GM13976 (cell line): Measurements from ENCODE around the gene SNAPC5.
"Not testable (repeated sequence)": the region's sequence is repeated elsewhere in the genome, so short reads cannot be mapped to it uniquely, and the experiment has no call there.

Experiments used
- DNase-seq: peaks from one replicate; pipeline ENCODE4 v3.0.0; 2012; ENCODE audit warnings: low spot score
- in situ Hi-C: fragments of 300-500 bp; cut with MboI; formaldehyde crosslinking; loops from one replicate; pipeline ENCODE4 v1.12.0; 2022; ENCODE audit warnings: low sequenced_read_pairs, mixed read lengths, inconsistent platforms; ENCODE audit not compliant: unreplicated experiment
- TF ChIP-seq, protein P1 (sequence below): IDR thresholded peaks from 2 replicates; pipeline ENCODE4 v1.5.1; 2012; ENCODE audit warnings: borderline replicate concordance, mild to moderate bottlenecking; ENCODE audit not compliant: insufficient read depth; ENCODE audit errors: extremely low read depth, missing control alignments, control extremely low read depth

Gene SNAPC5

DNA sequence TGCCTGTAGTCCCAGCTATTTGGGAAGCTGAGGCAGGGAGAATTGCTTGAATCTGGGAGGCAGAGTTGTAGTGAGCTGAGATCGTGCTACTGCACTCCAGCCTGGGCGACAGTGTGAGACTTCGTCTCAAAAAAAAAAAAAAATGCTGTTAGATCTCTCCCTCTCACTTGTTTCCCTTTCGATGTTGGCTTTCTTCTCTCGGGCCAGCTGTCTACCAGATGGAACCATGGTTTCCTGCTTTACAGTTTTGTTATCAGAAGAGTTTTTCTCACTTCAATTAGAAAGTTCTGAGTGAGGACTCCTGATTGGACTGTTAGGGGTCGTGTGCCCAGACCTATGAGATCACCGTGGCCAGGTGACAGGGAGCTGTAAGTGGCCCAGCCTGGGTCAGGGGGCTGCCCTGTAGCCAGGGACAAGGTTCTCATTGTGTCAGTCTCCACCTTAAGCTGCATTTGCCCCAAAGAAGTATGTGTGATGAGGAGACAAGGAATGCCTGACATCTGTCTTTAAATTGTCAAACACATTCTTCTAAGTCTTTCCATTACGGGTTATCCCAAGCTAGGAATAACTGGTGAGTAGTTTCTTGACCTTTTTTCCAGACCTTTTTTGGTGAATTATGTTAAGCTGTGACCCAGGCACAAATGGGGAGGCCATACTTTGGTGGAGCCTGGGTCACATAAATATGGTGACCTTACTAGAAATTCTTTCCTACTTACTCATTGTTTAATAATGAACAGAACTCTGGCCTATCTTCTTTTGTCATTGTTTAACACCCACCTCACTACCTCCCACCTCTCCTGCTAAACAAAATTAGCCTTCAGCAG lies 25.2 kb downstream of the SNAPC5 start:
- TF ChIP-seq, protein P1, sequence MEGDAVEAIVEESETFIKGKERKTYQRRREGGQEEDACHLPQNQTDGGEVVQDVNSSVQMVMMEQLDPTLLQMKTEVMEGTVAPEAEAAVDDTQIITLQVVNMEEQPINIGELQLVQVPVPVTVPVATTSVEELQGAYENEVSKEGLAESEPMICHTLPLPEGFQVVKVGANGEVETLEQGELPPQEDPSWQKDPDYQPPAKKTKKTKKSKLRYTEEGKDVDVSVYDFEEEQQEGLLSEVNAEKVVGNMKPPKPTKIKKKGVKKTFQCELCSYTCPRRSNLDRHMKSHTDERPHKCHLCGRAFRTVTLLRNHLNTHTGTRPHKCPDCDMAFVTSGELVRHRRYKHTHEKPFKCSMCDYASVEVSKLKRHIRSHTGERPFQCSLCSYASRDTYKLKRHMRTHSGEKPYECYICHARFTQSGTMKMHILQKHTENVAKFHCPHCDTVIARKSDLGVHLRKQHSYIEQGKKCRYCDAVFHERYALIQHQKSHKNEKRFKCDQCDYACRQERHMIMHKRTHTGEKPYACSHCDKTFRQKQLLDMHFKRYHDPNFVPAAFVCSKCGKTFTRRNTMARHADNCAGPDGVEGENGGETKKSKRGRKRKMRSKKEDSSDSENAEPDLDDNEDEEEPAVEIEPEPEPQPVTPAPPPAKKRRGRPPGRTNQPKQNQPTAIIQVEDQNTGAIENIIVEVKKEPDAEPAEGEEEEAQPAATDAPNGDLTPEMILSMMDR = no peak
- in situ Hi-C loops = no loop called here
- peak; percentile 80 for DNase-seq

- DNase-seq, in situ Hi-C loops: not testable (repeated sequence)
These were observed 26.7 kb downstream of the SNAPC5 start for GRCh38 chr15:66470825-66471224.

GRCh38 chr15:66467162-66468040 lies 30.2 kb downstream of the SNAPC5 start:
- in situ Hi-C loops, DNase-seq: not testable (repeated sequence)

DNA sequence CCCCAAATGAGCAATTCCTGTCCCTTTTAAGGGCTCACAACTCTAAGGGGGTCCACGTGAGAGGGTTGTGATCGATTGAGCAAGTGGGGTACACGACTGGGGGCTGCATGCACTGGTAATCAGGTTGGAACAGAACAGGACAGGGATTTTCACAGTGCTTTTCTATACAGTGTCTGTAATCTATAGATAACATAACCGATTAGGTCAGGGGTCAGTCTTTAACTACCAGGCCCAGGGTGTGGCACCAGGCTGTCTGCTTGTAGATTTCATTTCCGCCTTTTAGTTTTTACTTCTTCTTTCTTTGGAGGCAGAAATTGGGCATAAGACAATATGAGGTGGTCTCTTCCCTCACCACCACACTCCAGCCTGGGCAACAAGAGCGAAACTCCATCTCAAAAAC lies 32.3 kb downstream of the SNAPC5 start:
- in situ Hi-C loops, DNase-seq: not testable (repeated sequence)

DNA sequence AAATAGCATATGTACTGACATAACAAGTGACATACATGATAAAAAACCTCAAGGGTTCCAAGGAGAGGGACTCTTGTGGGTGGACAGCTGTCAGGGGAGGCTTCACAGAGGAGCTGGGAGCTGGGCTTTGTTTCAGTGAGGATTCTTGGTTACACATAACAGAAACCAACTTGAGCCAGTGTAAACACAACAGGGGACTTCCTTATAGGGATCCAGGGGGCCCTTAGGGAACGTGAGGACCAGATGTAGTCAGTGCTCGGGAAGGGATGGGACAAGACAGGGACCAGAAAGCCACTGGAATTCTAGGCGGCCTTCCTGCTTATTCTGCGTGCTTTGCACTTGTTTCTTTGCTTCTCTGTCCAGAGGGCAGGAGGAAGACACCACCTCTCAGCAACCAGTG lies 34.9 kb downstream of the SNAPC5 start:
- TF ChIP-seq, protein P1 = no peak
- DNase-seq = no peak
- in situ Hi-C loops = no loop called here

GRCh38 chr15:66461917-66462316 lies 35.6 kb downstream of the SNAPC5 start:
- DNase-seq = no peak
- TF ChIP-seq, protein P1 = no peak
- in situ Hi-C loops = no loop called here

DNA sequence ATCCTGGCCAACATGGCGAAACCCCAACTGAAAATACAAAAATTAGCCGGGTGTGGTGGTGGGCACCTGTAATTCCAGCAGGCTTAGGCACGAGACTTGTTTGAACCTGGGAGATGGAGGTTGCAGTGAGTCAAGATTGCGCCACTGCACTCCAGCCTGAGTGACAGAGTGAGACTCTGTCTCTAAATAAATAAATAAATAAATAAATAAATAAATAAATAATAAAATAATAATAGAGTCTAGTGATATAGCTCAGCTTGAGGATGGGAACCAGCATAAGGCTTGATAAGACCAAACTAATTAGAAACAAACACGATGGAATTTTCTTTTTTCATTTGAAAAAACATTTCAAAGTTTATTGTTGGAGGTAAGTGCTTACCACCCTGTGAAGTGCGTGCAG lies 36.3 kb downstream of the SNAPC5 start:
- DNase-seq, in situ Hi-C loops: not testable (repeated sequence)

GRCh38 chr15:66459818-66460615 lies 37.5 kb downstream of the SNAPC5 start:
- in situ Hi-C loops = no loop called here
- DNase-seq = no peak
- TF ChIP-seq, protein P1 = no peak
